GM21390 (cell line): Measurements from ENCODE around the gene BDP1.
"Not testable (repeated sequence)": the region's sequence is repeated elsewhere in the genome, so short reads cannot be mapped to it uniquely, and the experiment has no call there.

Experiments
- ATAC-seq: cut with Tn5 transposase; IDR thresholded peaks from one replicate; pipeline ENCODE4 v1.9.1; 2021; ENCODE audit not compliant: unreplicated experiment

Gene BDP1, protein sequence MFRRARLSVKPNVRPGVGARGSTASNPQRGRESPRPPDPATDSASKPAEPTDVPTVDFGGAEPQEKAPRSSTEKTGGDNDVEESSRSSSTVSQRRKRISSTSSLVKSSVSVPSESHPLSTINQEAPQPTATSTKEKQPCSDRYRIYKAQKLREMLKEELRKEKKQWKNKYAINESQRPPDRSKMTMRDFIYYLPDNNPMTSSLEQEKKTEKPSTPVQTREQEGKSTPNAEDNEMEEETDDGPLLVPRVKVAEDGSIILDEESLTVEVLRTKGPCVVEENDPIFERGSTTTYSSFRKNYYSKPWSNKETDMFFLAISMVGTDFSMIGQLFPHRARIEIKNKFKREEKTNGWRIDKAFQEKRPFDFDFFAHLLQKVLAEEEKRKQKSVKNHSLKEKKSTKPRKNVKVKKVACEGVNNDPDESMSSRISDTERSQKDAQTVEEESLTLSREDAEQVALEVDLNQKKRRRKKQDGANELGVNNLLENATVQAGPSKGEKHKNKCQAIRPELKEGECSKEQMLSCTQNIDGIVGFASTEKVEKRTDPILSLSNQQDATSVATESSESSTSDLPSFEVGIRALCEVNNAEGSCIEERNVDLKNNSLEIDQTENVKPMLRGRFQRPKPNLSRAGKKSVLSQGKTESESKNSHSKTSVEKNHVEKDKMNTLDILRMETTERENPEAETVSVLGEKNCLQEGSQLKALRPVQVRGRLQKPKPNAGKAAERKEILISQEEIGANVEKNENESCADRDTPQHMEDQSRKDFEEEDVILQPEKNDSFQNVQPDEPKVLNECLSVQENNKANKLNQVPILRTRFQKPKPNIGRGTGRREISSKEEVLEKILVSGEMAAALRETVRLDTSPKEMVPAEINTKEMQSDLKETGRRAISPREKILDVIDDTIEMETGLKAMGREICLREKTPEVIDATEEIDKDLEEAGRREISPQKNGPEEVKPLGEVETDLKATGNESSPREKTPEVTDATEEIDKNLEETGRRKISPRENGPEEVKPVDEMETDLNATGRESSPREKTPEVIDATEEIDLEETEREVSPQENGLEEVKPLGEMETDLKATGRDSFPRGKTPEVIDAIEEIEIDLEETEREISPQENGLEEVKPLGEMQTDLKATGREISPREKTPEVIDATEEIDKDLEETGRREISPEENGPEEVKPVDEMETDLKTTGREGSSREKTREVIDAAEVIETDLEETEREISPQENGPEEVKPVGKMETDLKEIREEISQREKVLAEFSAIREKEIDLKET (N-terminal part only)

GRCh38 chr5:71455427-71456361 is at the start of gene BDP1:
Gene BDP1, plus strand, starts transcription at chr5:71455651. Its CDS starts 227 bp downstream, at chr5:71455878.
- peak; percentile 91 for ATAC-seq

DNA sequence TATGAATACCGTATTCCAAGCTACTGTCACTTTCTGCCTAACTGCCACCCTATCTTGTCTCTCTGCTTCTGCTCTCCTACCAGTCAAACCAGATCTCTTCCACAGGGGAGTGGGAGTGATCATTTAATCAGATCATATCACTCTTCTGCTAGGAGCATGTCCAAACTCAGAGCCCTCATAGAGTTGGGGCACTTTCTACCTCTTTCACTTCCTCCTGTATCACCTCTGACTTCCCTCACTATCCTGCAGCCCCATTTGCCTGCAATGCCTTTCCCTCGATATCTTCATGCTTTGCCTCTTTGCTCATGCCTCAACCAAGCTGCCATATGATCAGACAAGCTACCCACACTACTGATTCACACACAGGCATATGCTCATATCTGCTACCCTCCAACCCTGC is 45.4 kb upstream of the BDP1 start:
- ATAC-seq, result not testable (repeated sequence)

- ATAC-seq, result not testable (repeated sequence)
Observed at GRCh38 chr5:71415626-71416025, 39.8 kb upstream of the BDP1 start.

DNA sequence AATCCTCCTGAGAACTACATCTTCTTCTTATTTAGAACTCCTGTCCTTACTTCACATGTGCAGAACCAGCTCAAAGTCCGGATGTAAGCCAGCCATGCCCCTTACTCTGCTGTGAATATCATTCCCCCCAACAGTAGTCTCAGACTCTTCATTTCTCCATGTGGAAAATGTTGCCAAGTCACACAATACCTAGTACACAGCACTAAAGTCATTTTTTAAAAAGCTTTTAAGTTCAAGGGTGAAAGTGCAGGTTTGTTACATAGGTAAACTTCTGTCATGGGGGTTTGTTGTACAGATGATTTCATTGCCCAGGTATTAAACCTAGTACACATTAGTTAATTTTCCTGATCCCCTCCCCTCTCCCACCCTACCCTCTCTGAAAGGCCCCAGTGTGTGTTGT is 37.4 kb upstream of the BDP1 start:
- not testable (repeated sequence) for ATAC-seq

DNA sequence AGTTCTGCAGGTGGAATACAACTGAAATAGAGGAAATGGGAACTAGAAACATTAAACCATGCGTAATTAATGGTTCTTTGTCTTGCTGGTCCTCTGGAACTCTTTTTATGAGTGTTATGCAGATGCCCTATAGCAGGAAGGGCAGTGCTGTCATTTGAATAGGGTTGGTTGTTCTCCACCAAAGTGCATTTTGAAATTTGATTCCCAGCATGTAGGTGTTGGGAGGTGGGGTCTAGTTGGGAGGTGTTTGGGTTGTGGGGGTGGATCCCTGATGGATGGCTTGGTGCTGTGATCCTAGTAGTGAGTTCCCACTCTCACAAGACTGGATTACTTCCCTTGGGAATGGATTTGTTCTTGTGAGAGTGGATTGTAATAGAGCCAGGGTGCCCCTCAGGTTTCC is 34.2 kb upstream of the BDP1 start:
- ATAC-seq, result not testable (repeated sequence)

GRCh38 chr5:71423896-71424295 is 31.6 kb upstream of the BDP1 start:
- ATAC-seq, result not testable (repeated sequence)

DNA sequence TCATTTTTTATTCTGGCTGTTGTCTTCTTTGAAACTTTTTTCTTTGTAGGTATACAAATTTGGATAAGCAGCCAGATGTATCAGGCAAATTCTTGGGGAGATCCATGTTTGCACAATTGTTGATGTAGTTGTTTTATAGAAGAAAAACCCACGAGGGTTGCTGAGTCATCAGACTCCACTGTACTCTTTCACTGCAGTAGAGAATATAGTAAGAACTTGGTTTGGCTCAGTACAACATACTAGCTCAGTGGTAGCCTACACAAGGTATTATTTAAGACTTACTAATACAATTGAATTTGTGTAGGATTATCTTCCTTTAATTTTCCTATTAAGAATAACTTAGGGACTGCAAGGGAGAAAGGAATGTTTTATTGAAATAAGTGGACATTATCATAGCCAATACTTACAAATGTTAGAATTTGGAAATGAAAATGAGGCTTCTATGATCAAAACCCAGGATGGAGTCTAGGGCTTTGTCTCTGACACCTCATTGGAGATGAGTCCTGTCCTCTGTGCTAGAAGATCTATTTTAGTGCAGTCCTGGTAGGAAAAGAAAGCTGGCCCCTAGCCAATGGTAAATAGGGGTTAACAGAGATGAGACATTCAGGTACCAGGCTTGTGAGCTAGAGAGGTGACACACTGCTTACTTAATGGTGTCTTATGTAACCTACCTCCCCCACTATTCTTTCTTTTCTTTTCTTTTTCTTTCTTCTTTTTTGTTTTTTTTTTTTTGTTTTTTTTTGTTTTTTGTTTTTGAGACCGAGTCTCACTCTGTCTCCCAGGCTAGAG is 28.6 kb upstream of the BDP1 start:
- not testable (repeated sequence) for ATAC-seq

DNA sequence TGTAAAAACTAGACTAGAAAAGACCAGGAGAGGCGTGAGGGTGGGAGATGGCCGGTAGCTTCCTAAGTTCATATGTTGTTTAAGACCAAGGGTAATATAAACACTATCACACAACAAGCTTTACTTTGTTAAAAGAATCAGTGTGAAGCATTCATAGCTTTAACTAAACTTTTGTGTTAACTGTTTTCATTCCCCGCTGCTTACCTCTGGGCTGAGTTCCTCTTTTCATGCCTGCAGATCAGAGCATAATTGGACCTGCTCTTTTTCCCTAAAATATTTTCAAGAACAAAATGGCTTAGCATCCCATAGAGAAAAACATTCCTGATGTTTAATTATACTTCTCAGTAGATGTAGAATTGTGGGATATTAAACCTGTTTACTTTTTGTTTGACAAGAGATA is 23.0 kb upstream of the BDP1 start:
- ATAC-seq, result not testable (repeated sequence)

GRCh38 chr5:71434825-71435224 is 20.6 kb upstream of the BDP1 start:
- ATAC-seq, result not testable (repeated sequence)

DNA sequence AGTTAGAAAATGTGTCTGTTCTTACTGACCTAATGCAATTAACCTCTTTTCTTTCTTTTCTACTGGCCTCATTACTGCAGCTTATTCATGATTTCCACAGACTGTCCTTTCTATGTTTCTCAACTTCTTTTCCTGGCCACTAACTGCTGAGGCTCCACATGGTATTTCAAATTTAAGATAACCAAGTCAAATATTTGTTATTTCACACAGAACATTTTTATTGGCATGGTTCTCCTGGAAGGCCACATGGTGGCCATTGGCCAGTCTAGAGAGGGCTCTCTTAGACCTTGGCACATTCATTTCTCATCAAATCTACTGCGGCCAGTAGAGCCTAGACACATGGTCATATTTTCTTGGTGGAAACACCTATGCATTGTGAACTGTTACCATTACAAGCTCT is 13.9 kb upstream of the BDP1 start:
- not testable (repeated sequence) for ATAC-seq

DNA sequence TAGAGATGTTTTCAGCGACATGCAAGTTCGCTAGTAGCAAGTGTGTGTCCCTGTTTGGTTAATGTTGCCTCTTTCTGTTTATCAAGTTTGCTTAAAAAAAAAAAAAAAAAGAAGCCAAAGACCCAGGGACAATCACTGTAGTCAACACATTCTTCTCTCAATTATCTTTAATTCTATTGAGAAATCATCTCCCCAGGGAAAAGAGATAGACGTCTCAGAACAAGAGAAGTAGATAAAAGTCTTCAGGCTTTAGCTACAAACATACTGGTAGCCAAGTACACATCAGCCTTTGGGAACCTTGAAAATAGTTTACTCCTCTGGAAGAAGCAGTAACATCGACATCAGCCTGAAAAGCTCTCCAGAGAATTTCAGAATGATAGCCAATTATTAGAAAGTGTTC is 11.6 kb upstream of the BDP1 start:
- not testable (repeated sequence) for ATAC-seq

- not testable (repeated sequence) for ATAC-seq
Observed at GRCh38 chr5:71445015-71445414, 10.4 kb upstream of the BDP1 start.

DNA sequence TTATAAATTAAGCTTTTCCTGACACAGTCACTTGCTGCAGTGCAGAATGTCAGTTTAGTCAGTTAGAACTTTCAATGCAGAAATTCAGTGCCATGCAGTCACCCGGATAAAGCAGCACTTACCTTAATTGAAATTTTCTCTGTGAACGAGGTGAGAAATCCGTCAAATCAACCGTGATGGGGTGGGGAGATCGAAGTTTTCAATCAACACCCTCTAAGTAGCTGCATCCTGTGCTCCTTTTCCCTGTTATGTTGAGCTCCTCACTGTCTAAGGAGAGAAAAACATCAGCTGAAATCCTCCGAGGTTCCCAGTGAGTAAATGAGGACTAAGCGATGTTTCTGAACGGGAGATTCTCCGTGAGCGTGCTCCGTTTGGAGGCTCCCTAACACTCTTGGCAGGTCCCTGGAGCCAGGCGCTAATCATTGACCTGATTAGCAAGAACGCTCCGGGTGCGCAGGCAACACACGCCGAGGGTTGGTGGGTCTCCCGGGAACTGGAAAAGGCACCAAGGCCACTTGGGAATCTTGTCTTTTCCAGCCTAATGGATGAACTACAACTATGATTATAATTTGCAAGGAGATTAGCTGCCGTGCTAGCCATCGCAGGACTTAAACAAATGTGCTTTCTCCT is 9.8 kb upstream of the BDP1 start:
- ATAC-seq, result not testable (repeated sequence)

GRCh38 chr5:71446540-71447216 is 8.8 kb upstream of the BDP1 start:
- ATAC-seq, result not testable (repeated sequence)

- ATAC-seq, result peak; percentile 88
Observed at GRCh38 chr5:71447218-71447808, 8.1 kb upstream of the BDP1 start.

DNA sequence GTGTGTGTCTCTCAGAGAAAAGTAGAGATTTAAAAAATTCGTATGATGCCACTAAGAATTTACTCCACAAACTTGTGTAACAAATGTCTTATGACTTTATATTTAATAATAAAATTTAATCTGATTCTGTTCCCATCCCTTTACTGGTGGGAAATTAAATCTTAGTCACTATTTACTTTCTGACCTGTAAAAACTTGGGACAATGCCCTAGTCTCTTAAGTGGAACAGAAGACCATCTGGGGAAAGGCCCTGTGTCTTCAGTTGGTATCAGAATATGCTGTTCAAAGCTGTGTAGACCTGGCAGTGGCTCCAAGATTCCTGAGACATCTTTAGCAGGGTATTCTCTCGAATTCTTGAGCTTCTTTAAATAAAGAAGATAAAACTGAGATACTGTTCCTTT is 2.6 kb upstream of the BDP1 start:
- ATAC-seq, result no peak

DNA sequence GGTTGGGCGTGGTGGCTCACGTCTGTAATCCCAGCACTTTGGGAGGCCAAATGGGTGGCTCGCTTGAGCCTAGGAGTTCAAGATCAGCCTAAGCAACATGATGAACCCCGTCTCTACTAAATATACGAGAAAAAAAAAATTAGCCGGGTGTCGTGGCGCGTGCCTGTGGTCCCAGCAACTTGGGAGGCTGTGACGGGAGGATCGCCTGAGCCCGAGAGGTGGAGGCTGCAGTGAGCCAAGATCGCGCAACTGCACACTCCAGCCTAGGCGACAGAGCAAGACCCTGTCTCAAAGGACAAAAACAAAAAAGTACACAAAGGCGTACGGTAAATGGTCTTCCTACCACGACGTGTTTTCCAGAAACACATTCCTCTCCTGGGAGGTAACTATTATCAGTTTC is 538 bp upstream of the BDP1 start:
- no peak for ATAC-seq

DNA sequence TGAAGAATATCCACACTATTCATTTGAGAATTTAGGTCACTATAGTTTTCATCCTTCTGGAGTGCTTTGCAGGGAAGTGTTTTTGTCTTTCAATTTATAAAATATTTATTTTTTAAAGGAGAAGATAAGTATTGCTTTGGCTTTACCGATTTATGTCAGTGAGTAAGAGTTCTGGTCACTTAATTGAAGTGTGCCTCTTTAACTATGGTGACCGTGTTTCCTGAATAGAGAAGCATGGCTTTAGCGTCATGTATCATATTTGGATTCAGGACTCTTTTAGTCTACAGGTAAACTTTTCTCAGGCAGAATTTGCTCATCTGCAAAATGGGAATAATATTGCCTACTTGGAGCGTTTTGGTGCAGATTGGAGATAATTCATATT is 902 bp downstream of the BDP1 start:
- no peak for ATAC-seq
